ENCODE results near the gene TSHZ3. TPM values are rescaled to one million over a fixed set of nuclear protein-coding genes. Genes with fewer than 3 reads are reported as not detected.

Gene TSHZ3
- total RNA-seq, 1 experiment from 2014 or later: 14.8 TPM

- DNase-seq (ENCODE audit: low spot score): no peak
- no peaks in the 10 kb centered on the region for H3K36me3 ChIP-seq (ENCODE audit: insufficient read depth, low read length, poor library complexity, severe bottlenecking)
- peaks cover 2% of the 10 kb centered on the region for H3K4me1 ChIP-seq (ENCODE audit: insufficient read depth, low read length, poor library complexity, severe bottlenecking)
- H3K4me3 ChIP-seq (ENCODE audit: low read depth, low read length, poor library complexity, severe bottlenecking): no peak overlapping the region
- no peak overlapping the region for H3K27ac ChIP-seq (ENCODE audit: low read depth, low read length, poor library complexity, severe bottlenecking)
- no peaks in the 10 kb centered on the region for H3K27me3 ChIP-seq (replicated peaks; ENCODE audit: insufficient read depth, low read depth, low read length, poor library complexity)
- no peaks in the 10 kb centered on the region for H3K9me3 ChIP-seq (ENCODE audit: low read depth, low read length, poor library complexity, severe bottlenecking)
- intact Hi-C loops (cut with micrococcal nuclease; ENCODE audit: unreplicated experiment): no loop called here
- TF ChIP-seq EZH2 (IDR thresholded peaks at IDR 0.05; ENCODE audit: borderline replicate concordance, low read depth, low read length, poor library complexity, severe bottlenecking) (no peak), CTCF (conservative IDR thresholded peaks at IDR 0.05; ENCODE audit: low read depth, low read length) (no peak)
- no TSS peak for BruUV-seq (replicated peaks)
- ChIA-PET CTCF (no interaction called here), POLR2A (ENCODE audit: low non-redundant PET) (no interaction called here)
Measured at GRCh38 chr19:31276831-31277230, 72.4 kb downstream of the TSHZ3 start.

GRCh38 chr19:31275068-31275334 is 74.2 kb downstream of the TSHZ3 start:
- no TSS peak for BruUV-seq (replicated peaks)
- H3K36me3 ChIP-seq (ENCODE audit: insufficient read depth, low read length, poor library complexity, severe bottlenecking): no peaks in the 10 kb centered on the region
- CTCF ChIA-PET: no interaction called here

GRCh38 chr19:31274251-31275067 is 74.8 kb downstream of the TSHZ3 start:
- no TSS peak for BruUV-seq (replicated peaks)
- no peak overlapping the region for H3K4me3 ChIP-seq (ENCODE audit: low read depth, low read length, poor library complexity, severe bottlenecking)
- DNase-seq (ENCODE audit: low spot score): no peak
- ChIA-PET CTCF (no interaction called here), POLR2A (ENCODE audit: low non-redundant PET) (no interaction called here)
- intact Hi-C loops (cut with micrococcal nuclease; ENCODE audit: unreplicated experiment): no loop called here
- no peaks in the 10 kb centered on the region for H3K36me3 ChIP-seq (ENCODE audit: insufficient read depth, low read length, poor library complexity, severe bottlenecking)
- no peaks in the 10 kb centered on the region for H3K27me3 ChIP-seq (replicated peaks; ENCODE audit: insufficient read depth, low read depth, low read length, poor library complexity)
- H3K27ac ChIP-seq (ENCODE audit: low read depth, low read length, poor library complexity, severe bottlenecking): no peak overlapping the region
- no peak for TF ChIP-seq CTCF (conservative IDR thresholded peaks at IDR 0.05; ENCODE audit: low read depth, low read length)
- TF ChIP-seq EZH2 (IDR thresholded peaks at IDR 0.05; ENCODE audit: borderline replicate concordance, low read depth, low read length, poor library complexity, severe bottlenecking): no peak
- no peaks in the 10 kb centered on the region for H3K9me3 ChIP-seq (ENCODE audit: low read depth, low read length, poor library complexity, severe bottlenecking)
- H3K4me1 ChIP-seq (ENCODE audit: insufficient read depth, low read length, poor library complexity, severe bottlenecking): peaks cover 8% of the 10 kb centered on the region

More at GRCh38 chr19:31275068-31275334, 74.2 kb downstream of the TSHZ3 start:
- TF ChIP-seq EZH2 (IDR thresholded peaks at IDR 0.05; ENCODE audit: borderline replicate concordance, low read depth, low read length, poor library complexity, severe bottlenecking) (no peak), CTCF (conservative IDR thresholded peaks at IDR 0.05; ENCODE audit: low read depth, low read length) (no peak)
- H3K27me3 ChIP-seq (replicated peaks; ENCODE audit: insufficient read depth, low read depth, low read length, poor library complexity): no peaks in the 10 kb centered on the region
- H3K4me1 ChIP-seq (ENCODE audit: insufficient read depth, low read length, poor library complexity, severe bottlenecking): peaks cover 8% of the 10 kb centered on the region
- H3K4me3 ChIP-seq (ENCODE audit: low read depth, low read length, poor library complexity, severe bottlenecking): no peak overlapping the region
- no peak overlapping the region for H3K27ac ChIP-seq (ENCODE audit: low read depth, low read length, poor library complexity, severe bottlenecking)
- POLR2A ChIA-PET (ENCODE audit: low non-redundant PET): no interaction called here
- DNase-seq (ENCODE audit: low spot score): no peak
- intact Hi-C loops (cut with micrococcal nuclease; ENCODE audit: unreplicated experiment): no loop called here
- no peaks in the 10 kb centered on the region for H3K9me3 ChIP-seq (ENCODE audit: low read depth, low read length, poor library complexity, severe bottlenecking)
